Kidney epithelial cell (primary cell): Measurements from ENCODE around the gene ENOPH1. TPM values are rescaled to one million over a fixed set of nuclear protein-coding genes. Genes with fewer than 3 reads are reported as not detected.

Experiments used
- DNase-seq: peaks from one replicate; pipeline ENCODE4 v3.0.0-alpha.2; 2010; ENCODE audit warnings: low read depth
- H3K27me3 ChIP-seq: 2 replicates; pipeline ENCODE4 v1.6.0; 2011; ENCODE audit warnings: low read length; ENCODE audit not compliant: control insufficient read depth, insufficient read depth
- H3K36me3 ChIP-seq: 2 replicates; pipeline ENCODE4 v1.5.1; 2011; ENCODE audit warnings: low read length; ENCODE audit not compliant: control insufficient read depth, insufficient read depth
- H3K4me3 ChIP-seq: 2 replicates; pipeline ENCODE4 v1.5.1; 2011; ENCODE audit warnings: low read depth, mild to moderate bottlenecking, control low read depth, low read length
- total RNA-seq: library from RNA; depleted of rRNA; stranded (reverse); fragments of >200 nt; gene quantifications from 2 replicates; pipeline ENCODE4 v1.2.3, GENCODE V29; 2015
- TF ChIP-seq, protein P1 (sequence below): IDR thresholded peaks from 2 replicates; pipeline ENCODE4 v1.5.1; 2011; ENCODE audit warnings: mild to moderate bottlenecking, moderate library complexity, low read length, control low read depth, inconsistent platforms; ENCODE audit not compliant: insufficient read depth, poor library complexity, severe bottlenecking

Gene ENOPH1
- total RNA-seq, 1 donor from 2014 or later = 55.3 TPM

DNA sequence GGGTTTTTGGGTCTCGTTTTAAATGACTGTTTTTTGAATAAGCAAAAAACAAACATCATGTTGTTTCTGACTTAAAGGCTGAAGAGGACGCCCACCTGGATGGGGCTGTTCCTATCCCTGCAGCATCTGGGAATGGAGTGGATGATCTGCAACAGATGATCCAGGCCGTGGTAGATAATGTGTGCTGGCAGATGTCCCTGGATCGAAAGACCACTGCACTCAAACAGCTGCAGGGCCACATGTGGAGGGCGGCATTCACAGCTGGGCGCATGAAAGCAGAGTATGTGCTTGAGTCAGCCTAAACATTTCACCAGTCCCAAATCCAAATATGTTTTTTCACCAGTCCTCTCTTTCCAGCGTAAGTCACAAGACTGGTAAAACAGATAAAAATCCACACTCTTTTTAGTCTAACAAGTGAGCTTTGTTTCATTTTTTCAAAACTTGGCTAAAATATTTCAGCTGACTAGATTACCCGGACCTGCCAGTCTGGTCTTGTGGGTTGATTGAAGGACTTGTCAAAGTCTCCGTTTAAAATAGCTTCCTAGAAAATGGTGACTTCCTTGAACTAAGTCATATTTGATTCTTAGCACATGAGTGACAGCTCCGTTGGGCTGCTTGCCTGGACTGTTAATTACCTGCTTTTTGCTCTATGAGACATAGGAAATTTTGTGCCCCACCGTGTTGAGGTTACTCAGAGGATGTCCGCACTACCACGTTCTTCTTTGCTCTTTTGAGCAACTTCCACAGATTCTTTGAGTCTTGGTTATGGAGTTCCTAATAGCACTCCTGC is 20.8 kb downstream of the ENOPH1 start:
- Histone ChIP-seq H3K27me3 (no peaks in the 10 kb centered on the region), H3K4me3 (no peak overlapping the region), H3K36me3 (peaks cover 2% of the 10 kb centered on the region)
- TF ChIP-seq, protein P1, sequence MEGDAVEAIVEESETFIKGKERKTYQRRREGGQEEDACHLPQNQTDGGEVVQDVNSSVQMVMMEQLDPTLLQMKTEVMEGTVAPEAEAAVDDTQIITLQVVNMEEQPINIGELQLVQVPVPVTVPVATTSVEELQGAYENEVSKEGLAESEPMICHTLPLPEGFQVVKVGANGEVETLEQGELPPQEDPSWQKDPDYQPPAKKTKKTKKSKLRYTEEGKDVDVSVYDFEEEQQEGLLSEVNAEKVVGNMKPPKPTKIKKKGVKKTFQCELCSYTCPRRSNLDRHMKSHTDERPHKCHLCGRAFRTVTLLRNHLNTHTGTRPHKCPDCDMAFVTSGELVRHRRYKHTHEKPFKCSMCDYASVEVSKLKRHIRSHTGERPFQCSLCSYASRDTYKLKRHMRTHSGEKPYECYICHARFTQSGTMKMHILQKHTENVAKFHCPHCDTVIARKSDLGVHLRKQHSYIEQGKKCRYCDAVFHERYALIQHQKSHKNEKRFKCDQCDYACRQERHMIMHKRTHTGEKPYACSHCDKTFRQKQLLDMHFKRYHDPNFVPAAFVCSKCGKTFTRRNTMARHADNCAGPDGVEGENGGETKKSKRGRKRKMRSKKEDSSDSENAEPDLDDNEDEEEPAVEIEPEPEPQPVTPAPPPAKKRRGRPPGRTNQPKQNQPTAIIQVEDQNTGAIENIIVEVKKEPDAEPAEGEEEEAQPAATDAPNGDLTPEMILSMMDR = no peak
- no peak for DNase-seq

DNA sequence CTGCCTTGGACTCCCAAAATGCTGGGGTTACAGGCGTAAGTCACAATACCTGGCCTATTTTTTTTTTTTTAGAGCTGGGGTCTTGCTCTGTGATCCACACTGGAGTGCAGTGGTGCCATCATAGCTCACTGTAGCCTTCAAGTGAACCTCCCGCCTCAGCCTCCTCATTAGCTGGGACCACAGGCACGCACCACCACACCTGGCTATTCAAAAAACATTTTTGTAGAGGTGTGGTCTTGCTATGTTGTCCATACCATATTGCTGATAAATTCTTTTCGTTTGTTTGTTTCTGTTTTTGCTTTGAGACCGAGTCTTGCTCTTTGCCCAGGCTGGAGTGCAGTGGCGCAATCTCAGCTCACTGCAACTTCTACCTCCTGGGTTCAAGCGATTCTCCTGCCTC is 21.6 kb downstream of the ENOPH1 start:
- no peak overlapping the region for H3K4me3 ChIP-seq
- DNase-seq = no peak
- H3K27me3 ChIP-seq = no peaks in the 10 kb centered on the region
- TF ChIP-seq, protein P1 = no peak
- peaks cover 2% of the 10 kb centered on the region for H3K36me3 ChIP-seq

DNA sequence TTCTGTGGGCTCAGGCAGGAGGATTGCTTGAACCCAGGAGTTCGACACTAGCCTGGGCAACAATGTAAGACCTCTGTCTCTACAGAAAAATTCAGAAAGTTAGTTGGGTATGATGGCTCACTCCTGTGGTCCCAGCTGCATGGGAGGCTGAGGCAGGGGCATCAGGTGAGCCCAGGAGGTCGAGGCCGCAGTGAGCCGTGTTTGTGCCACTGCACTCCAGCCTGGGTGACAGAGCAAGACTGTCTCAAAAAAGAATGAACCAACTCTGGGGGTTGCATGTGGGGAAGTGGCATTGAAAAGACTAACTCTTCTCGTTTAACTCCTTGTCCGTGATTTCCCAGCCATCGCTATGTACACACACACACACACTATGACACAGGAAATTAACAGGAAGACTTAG is 26.9 kb downstream of the ENOPH1 start:
- Histone ChIP-seq H3K4me3 (no peak overlapping the region), H3K36me3 (peaks cover 2% of the 10 kb centered on the region), H3K27me3 (no peaks in the 10 kb centered on the region)
- no peak for DNase-seq
- TF ChIP-seq, protein P1 = no peak

DNA sequence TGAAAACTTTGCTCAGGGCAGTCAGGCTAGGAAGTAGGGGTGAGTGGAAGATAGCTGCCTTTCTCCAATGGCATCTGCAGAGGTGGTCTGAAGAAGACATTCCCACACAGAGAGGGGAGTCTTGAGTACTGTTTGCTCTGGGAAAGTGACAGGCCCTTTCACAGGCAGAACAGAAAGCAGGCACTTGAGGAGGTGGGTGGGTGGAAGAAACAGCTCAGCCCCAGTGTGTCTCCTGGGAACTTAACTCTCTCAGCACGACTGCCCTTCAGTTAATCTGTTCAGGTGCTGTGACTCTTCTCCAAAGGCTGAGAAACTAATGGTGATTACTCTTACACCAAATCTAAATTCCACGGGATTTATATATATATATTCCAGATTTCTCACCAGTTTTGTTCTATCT is 28.3 kb downstream of the ENOPH1 start:
- Histone ChIP-seq H3K4me3 (no peak overlapping the region), H3K36me3 (peaks cover 3% of the 10 kb centered on the region), H3K27me3 (no peaks in the 10 kb centered on the region)
- TF ChIP-seq, protein P1 = no peak
- no peak for DNase-seq

DNA sequence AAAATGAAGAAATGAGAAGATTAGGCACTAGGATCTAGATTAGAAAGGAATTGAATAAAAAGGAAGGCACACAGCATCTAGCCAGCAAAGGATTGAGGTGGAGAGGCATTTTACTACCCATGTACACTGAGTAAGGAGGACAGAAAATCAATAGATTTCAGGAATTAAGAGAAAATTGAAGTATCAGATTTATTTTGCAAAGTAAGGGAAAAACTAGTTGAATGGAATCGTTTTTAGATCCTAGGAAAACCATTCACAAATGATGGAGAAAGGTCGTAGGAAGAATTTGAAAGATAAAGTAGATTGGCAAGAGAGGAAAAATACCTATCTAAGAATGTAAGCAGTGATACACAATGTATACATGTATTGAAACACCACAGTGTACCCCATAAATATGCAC is 31.3 kb downstream of the ENOPH1 start:
- peaks cover 3% of the 10 kb centered on the region for H3K36me3 ChIP-seq
- H3K27me3 ChIP-seq = no peaks in the 10 kb centered on the region
- TF ChIP-seq, protein P1 = no peak
- no peak for DNase-seq
- H3K4me3 ChIP-seq = no peak overlapping the region

DNA sequence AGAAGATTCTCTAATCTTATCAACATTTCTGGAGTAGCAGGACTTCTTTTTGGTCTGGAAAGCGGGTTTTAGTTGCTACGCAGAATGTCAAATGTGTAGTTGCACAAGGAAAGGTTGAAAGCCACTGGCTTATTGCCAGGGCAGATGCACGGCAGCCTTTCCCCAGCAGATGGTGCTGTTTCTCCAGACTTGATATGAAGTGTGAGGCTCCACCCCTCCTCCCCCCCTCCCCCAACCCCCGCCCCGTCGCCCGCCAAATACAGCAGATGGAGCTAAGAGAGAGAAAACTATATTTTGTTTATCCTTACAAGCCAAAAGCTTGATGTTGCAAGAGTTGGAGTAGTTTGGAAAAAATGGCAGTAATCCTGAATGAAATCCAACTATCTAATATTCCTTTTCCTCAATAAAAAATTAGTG is 32.0 kb downstream of the ENOPH1 start:
- Histone ChIP-seq H3K36me3 (peaks cover 2% of the 10 kb centered on the region), H3K4me3 (no peak overlapping the region), H3K27me3 (no peaks in the 10 kb centered on the region)
- TF ChIP-seq, protein P1 = peak; percentile 70
- peak; percentile 21 for DNase-seq
